HG03280 (cell line): ENCODE results near the gene THADA.
"Not testable (repeated sequence)": the region's sequence is repeated elsewhere in the genome, so short reads cannot be mapped to it uniquely, and the experiment has no call there.

Source experiments
- ATAC-seq: cut with Tn5 transposase; IDR thresholded peaks from one replicate; pipeline ENCODE4 v1.9.1; 2021; ENCODE audit warnings: mild to moderate bottlenecking, moderate library complexity; ENCODE audit not compliant: unreplicated experiment

THADA gene

DNA sequence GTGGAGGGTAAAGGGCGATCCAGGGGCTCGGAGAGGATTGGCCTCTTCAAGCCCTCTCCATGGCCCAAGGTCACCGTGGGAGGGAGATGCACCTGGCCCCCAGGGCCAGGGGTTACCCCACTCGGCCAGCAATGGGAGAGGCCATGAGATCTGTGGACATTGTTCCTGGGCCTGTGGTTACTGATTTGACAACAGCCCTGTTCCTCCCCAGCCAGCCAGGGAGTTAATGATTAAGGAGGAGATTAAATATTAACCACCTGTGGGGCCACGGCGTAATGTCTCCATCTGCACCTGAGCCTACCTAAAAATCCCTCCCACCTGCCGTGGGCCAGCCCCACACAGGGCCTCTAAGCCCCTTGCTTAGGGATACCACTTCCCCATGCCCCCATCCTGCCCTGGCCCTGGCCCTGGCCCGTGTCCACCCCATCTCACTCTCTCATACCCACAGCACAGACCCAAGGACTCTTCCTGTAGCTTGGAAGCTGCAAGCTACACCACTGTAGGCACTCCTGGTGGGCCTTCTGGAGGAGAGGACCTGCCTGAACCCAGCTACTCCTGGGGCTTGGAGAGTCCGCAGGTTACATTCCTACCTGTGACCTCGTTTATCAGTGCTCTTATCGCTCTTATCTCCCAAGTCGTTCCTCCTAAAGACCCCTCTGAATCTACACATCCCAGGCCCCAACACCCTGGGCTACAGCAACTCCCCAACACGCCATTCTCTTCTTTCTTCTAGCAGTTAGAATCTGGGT lies 401.5 kb downstream of the THADA start:
- no peak for ATAC-seq

DNA sequence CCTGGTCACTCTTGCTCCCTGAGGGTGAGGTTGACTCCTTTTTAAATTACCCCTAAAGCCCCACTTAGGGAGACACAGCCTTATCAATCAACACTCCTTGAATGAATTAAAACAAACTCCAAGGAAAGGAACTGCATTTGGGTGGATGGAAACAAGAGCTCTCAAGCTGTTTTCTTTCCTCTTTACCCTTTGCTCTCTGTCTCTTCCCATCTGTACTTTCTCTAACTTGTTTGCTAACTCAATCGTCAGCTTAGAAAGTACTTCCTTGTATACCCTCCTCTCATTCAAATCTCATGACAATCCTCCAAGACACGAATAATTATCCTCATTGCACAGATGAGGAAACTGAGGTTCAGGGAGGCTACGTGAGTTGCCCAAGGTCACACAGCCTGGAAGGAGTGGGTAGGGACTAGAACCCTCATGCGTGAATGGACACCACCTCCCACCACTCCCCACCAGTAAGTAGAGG lies 402.2 kb downstream of the THADA start:
- ATAC-seq: no peak

DNA sequence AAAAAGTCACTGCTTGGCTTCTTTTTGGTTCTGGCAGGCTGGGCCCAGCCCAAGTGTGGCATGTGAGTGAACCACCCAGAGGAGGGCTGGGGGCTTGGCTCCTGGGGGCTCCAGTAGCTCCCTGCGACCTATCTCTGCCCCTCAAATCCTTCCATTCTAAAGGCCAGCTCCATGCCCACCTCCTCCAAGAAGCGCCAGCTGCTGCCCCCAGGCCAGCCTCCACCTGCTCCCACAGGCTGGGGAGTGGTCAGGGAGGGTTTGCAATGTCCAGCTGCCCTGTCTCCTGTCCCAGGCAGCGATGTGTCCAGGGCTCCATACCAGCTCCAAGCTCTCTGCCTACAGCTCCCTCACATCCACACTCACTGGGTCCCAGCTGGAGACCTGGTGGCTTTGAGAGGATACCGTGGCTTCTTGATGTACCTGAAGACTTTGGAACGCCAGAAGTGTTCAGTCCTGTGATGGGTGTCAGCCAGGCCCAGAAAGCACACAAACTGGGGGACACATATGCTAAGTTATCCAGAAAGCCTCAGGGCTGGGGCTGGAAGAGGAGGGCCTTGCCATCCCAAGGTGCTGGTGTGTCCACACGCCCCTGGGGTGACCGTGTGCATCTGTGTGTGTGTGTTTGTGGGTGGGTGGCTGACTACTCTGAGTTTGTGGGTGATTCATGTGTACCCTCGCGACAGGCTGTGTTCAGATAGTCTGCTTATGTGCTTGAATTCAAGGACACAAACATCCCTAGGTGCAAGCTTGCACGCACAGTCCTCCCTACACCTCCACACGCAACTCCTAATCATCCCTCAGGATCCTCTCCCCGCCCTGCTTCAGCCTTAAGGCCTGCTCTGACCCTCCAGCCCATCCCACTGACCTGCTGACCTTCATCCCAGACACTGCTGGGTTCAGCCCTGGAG lies 402.8 kb downstream of the THADA start:
- ATAC-seq: no peak

DNA sequence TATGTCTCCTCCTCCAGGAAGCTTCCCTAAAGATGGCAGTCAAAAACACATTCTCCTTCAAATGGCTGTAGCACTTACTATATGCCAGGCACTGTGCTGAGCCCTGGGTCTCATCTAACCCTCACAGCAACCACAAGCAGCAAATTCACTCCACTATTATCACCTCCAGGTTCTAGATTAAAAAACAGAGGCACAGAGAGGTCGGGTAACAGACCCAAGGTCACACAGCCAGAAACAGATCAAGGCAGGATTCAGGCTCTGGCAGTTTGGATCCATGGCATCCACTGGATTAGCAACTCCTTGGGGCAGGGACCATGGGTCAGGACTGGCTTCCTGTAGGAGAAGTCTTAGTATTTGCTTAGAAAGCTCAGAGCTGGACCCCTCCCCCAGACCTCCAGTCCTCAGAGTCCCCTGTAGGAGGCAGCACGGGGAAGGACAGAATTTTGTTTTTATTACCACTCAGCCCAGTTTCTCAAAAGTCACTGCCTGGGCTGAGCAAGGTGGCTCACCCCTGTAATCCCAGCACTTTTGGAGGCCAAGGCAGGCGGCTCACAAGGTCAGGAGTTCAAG lies 403.8 kb downstream of the THADA start:
- ATAC-seq: no peak

DNA sequence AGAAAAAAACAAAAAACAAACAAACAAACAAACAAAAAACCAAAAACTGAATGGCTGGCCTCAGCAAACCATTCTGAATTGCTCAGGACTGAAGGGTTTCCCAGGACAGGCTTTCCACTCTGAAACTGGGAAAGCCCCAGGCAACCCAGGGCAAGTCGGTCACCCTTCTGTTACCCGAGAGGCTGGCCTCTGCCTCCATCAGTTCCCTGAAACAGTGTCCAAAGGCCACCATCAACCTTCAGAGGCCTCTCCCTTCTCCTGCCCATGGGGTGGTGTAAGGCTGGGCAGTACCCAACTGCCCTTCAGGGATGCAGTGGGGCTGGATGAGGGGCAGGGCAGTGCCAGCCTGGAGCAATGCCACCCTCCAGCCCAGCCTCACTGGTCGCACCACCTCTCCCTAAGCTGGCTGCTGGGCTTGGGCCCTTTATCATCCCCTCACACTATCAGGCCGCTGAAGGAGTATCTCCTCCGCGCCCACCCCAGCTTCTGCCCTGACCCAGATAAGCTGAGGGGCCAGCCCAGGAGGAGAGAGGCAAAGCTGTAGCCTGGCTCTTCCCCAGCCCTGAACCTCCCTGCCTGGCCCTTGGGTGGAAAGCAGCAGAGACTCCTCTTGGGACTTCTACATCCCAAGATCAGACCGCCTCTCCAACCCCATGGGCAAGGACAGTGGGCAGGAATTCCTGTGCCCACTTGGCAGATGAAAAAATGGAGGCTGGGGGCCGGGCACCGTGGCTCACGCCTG lies 405.4 kb downstream of the THADA start:
- ATAC-seq: no peak

DNA sequence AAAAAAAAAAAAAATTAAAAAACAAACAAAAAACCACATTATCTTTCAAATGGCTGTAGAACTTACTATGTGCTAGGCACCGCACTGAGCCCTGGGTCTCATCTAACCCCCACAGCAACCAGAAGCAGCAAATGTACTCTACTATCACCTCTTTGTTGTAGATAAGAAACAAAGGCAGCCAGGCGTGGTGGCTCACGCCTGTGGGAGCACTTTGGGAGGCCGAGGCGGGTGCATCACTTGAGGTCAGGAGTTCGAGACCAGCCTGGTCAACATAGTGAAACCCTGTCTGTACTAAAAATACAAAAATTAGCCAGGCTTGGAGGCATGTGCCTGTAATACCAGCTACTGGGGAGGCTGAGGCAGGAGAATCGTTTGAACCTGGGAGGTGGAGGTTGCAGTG lies 406.0 kb downstream of the THADA start:
- ATAC-seq: not testable (repeated sequence)

DNA sequence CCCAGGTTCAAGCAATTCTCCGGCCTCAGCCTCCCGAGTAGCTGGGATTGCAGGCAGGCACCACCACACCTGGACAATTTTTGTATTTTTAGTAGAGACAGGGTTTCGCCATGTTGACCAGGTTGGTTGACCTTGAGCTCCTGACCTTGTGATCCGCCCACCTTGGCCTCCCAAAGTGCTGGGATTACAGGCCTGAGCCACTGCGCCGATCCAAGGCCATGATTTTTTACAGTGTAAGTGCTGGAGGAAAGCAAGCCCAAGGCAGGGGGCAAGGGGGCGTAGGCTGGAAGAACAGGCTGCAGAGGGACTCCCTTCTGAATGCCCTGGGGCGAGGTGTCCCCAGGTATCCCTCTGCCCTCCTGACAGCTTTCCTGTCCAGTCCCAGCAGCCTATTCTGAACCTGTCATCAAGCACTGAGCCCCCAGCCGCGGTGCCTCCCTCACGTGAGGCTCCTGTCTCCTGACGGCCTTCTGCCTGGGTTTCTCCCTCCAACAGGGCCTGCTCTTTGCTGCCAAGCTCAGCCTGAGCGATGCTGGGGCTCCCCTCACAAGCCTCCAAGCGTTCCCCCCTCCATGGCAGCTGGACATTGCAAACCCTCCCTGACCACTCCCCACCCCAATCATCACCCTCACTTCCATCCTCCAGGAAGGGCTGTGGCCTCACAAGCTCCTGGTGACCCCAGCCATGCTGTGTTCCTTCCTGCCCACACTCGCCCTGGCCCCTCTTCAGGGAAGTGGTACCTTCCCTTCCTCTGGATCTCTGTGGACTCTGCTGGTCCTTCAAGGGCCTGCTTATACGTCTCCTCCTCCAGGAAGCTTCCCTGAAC lies 407.1 kb downstream of the THADA start:
- no peak for ATAC-seq

DNA sequence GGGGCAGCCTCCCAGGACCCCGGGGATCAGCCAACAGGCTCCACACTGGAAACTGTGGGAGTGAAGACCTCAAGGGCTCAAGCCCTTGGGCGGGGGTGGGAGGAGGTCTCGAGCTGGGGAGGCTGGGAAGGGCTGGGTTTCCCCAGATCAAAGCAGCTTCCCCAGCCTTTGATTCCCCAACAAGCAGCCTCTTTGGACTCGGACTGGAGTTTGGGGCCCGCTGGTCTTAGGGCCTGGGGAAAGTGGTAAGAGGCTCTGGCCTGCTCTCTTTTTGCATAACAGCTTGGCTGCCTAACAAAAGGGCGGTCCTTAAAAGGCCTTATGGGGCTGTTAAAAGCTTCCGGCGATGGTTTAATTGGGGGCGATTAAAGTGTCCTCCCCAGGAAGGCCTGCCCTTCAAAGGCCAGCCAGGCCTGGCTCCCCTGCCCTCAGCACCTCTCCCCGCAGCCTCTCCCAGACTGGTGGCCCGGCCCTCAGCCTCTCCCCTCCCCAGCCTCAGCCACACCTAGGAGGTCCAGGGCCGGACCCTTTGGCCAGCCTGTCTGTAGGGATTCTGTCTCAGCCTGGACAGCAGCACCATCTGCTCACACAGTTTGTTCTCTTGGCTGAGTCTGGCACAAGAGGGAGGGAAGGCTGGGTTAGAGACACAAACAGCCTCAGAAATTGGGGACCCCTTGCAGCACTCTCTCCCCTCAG lies 409.0 kb downstream of the THADA start:
- ATAC-seq: no peak

DNA sequence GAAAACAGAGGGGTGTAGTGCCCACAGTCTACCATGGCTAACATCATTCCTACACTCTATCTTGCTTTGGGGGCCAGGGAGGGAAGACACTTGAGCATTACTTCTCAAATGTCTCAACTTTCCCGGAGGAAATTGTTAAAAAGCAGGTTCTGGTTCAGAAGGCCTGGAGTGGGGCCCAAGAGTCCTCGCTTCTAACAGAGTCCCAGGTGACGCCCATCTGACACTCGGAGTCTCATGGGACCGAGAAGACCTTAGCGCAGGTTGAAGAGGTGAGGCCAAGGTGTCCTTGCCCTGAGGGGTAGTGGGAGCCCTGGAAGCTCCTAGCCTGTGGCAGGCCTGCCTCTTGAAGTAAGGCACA lies 409.5 kb downstream of the THADA start:
- ATAC-seq: no peak

DNA sequence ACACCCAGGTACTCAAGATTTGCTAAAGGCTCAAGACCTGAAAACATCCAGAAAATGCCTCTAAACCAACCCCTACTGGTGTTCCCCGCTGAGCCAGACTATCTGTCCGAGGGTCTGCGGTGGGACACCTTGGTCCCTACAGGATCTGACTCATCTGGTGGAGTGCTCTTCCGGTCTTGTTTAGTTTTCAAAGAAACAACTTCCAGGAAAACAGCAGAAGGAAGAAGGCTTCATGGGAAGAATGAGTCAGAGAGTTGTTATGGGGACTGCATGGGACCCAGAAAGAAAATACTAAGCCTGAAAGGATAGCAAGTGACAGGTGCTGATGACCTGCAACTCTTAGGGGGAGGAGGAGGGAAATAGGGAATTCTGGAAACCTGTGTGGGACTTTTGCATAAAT lies 410.7 kb downstream of the THADA start:
- ATAC-seq: no peak

DNA sequence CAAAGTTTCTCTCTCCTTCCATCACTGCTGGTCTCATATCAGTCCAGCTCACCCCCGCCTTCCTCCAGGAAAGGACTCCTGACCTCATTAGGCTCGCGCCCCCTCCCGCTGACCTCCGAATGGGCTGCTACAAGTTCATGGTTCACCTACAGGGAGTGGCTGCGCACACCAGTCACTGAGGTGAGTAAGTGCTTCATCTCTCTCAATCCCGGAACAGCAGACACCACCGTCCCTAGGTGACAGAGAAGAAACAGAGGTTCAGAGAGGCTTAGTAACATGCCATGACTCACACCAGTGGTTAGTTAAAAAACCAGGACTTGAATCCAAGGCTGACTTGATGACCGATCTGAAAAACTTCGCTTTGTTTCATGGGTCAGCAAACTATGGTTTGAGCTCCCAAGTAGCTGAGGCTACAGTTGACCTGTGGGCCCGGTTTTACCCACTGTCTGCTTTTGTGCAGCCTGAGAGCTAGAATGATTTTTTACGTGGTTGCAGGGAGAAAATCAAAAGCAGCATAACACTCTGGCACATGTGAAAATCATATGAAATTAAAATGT lies 411.4 kb downstream of the THADA start:
- no peak for ATAC-seq

DNA sequence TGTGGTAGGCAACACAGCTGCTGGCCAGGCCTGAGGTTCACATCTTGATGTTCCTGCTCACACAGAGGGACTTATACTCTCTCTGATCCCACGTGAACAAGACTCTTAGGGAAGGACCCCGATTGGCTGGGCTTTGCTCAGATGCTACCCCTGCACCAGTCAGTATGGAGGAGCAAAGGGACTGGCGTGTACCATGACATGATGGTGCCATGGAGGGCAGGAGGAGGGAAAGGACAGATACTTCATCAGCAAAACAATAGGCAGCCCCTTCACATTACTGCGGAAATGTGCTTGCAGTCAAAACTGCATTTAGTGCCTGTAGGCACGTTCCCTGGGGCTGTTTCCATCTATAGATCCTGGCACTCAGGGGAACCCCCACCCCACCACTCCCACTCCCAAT lies 412.1 kb downstream of the THADA start:
- ATAC-seq: no peak

DNA sequence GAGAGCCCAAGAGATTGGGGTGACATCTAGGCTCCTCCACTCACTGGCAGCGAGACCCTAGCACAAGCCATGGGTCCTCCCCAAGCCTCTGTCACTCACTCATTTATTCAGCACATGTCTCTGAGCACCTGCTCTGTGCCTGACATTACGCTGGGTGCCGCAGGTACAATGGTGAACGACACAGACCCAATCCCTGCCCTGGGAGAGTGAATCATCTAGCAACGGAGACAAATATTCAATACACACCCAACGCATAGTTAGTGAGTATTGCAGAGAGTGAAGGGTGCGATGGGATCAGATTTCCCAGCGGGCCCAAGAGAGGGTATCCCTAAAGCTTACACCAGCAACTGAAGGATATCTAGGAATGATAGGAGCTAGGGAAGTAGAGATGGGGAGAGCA lies 414.9 kb downstream of the THADA start:
- no peak for ATAC-seq
